IMR-90 (cell line): ENCODE results near the gene CFAP92. TPM values are rescaled to one million over a fixed set of nuclear protein-coding genes. Genes with fewer than 3 reads are reported as not detected.

Experiments used
- ATAC-seq: fragments of 200-7000 bp; cut with Tn5 transposase; 2 replicates; pipeline ENCODE4 v1.9.1; 2020; ENCODE audit warnings: low read depth, mild to moderate bottlenecking, moderate library complexity
- BruUV-seq: library from RNA; stranded (reverse); fragments of 400-500 nt; replicated peaks from 2 replicates; lab custom pipeline; 2021; lab: Mats Ljungman, UMichigan
- CTCF ChIA-PET: fragments of 300-600 bp; formaldehyde crosslinking; extraction: SDS; loops from one replicate; lab custom pipeline; 2021; ENCODE audit warnings: antibody characterized with exemption; lab: Yijun Ruan, JAX
- POLR2A ChIA-PET: fragments of 300-600 bp; sonication (Branson Sonifier 250); formaldehyde crosslinking; loops from one replicate; lab custom pipeline; 2022; ENCODE audit warnings: antibody characterized with exemption; ENCODE audit not compliant: unreplicated experiment; lab: Charles Lee
- DNase-seq: peaks from one replicate; pipeline ENCODE4 v3.0.0; 2013
- H2AFZ ChIP-seq: replicated peaks from 2 replicates; pipeline ENCODE3; 2013; ENCODE audit warnings: low read length, mild to moderate bottlenecking; ENCODE audit not compliant: poor library complexity
- H2AK5ac ChIP-seq: 2 replicates; pipeline ENCODE4 v1.6.1; 2013; ENCODE audit warnings: low read depth, low read length, inconsistent platforms
- H2AK9ac ChIP-seq: replicated peaks from 2 replicates; pipeline ENCODE3; 2013; ENCODE audit warnings: mild to moderate bottlenecking, low read depth, low read length, moderate library complexity; ENCODE audit not compliant: poor library complexity
- H2BK120ac ChIP-seq: 2 replicates; pipeline ENCODE4 v1.6.1; 2013; ENCODE audit warnings: low read depth, low read length, inconsistent platforms
- H2BK15ac ChIP-seq: 3 replicates; pipeline ENCODE4 v1.6.1; 2013; ENCODE audit warnings: low read depth, low read length, inconsistent platforms
- H2BK20ac ChIP-seq: 2 replicates; pipeline ENCODE4 v1.6.1; 2013; ENCODE audit warnings: low read depth, mild to moderate bottlenecking, inconsistent platforms, low read length, moderate library complexity
- H2BK5ac ChIP-seq: 2 replicates; pipeline ENCODE4 v1.6.1; 2013; ENCODE audit warnings: mild to moderate bottlenecking, low read depth, low read length, inconsistent platforms; ENCODE audit not compliant: poor library complexity, severe bottlenecking
- H3K14ac ChIP-seq: replicated peaks from 2 replicates; pipeline ENCODE4 v1.6.1; 2013; ENCODE audit warnings: low read depth, low read length, inconsistent platforms
- H3K18ac ChIP-seq: 2 replicates; pipeline ENCODE4 v1.6.1; 2013; ENCODE audit warnings: low read depth, low read length, control low read depth
- H3K23ac ChIP-seq: 2 replicates; pipeline ENCODE4 v1.6.1; 2013; ENCODE audit warnings: low read depth, low read length, inconsistent platforms
- H3K27ac ChIP-seq: 2 replicates; pipeline ENCODE4 v1.5.1; 2013; ENCODE audit warnings: mild to moderate bottlenecking, control low read depth, low read length; ENCODE audit not compliant: insufficient read depth
- H3K27me3 ChIP-seq: 2 replicates; pipeline ENCODE4 v1.6.1; 2013; ENCODE audit warnings: low read length; ENCODE audit not compliant: control insufficient read depth, insufficient read depth
- H3K36me3 ChIP-seq: 2 replicates; pipeline ENCODE4 v1.6.1; 2013; ENCODE audit warnings: low read length, mixed read lengths; ENCODE audit not compliant: control insufficient read depth, insufficient read depth
- H3K4ac ChIP-seq: 2 replicates; pipeline ENCODE4 v1.6.1; 2013; ENCODE audit warnings: low read depth, low read length, inconsistent platforms
- H3K4me1 ChIP-seq: 2 replicates; pipeline ENCODE4 v1.6.1; 2013; ENCODE audit warnings: low read length, mixed read lengths; ENCODE audit not compliant: control insufficient read depth, insufficient read depth
- H3K4me2 ChIP-seq: 2 replicates; pipeline ENCODE4 v1.6.1; 2013; ENCODE audit warnings: low read depth, mild to moderate bottlenecking, control low read depth, low read length, moderate library complexity
- H3K4me3 ChIP-seq: 2 replicates; pipeline ENCODE4 v1.5.1; 2013; ENCODE audit warnings: low read depth, mild to moderate bottlenecking, control low read depth, low read length, moderate library complexity; ENCODE audit not compliant: insufficient read depth
- H3K56ac ChIP-seq: 2 replicates; pipeline ENCODE4 v1.6.1; 2013; ENCODE audit warnings: low read length, inconsistent platforms; ENCODE audit not compliant: insufficient read depth; ENCODE audit errors: extremely low read depth
- H3K79me1 ChIP-seq, 2 experiments: 2 replicates each; pipeline ENCODE4 v1.6.1; 2013; ENCODE audit warnings: low read length in 2 of 2, inconsistent platforms in 1 of 2, low read depth in 1 of 2
- H3K9ac ChIP-seq: 2 replicates; pipeline ENCODE4 v1.6.1; 2013; ENCODE audit warnings: low read depth, low read length, control low read depth
- H3K9me1 ChIP-seq: 2 replicates; pipeline ENCODE4 v1.6.1; 2013; ENCODE audit warnings: low read length, inconsistent platforms; ENCODE audit not compliant: insufficient read depth
- H3K9me3 ChIP-seq: 2 replicates; pipeline ENCODE4 v1.6.1; 2013; ENCODE audit warnings: low read length; ENCODE audit not compliant: control insufficient read depth, insufficient read depth
- H4K20me1 ChIP-seq: 2 replicates; pipeline ENCODE4 v1.6.1; 2013; ENCODE audit warnings: low read length, inconsistent platforms; ENCODE audit not compliant: insufficient read depth
- H4K5ac ChIP-seq: 2 replicates; pipeline ENCODE4 v1.6.1; 2013; ENCODE audit warnings: mild to moderate bottlenecking, low read depth, low read length, control low read depth
- H4K8ac ChIP-seq, 2 experiments: 2 replicates each; pipeline ENCODE4 v1.6.1; 2013; ENCODE audit warnings: low read depth in 2 of 2, low read length in 2 of 2, control low read depth in 1 of 2, inconsistent platforms in 1 of 2
- H4K91ac ChIP-seq: 2 replicates; pipeline ENCODE4 v1.6.1; 2013; ENCODE audit warnings: low read depth, low read length, inconsistent platforms; ENCODE audit not compliant: insufficient read depth
- BHLHE40 ChIP-seq: fragments of 150-350 bp; IDR thresholded peaks from 2 replicates; pipeline ENCODE4 v1.6.1; 2016; ENCODE audit warnings: mild to moderate bottlenecking, low read depth, low read length
- CEBPB ChIP-seq: IDR thresholded peaks from 2 replicates; pipeline ENCODE4 v1.6.1; 2012; ENCODE audit warnings: low read depth, low read length, improper control_type of control experiment
- CHD1 ChIP-seq: IDR thresholded peaks from 2 replicates; pipeline ENCODE4 v1.6.1; 2012; ENCODE audit warnings: low read depth, low read length, improper control_type of control experiment
- FOS ChIP-seq: fragments of 150-350 bp; IDR thresholded peaks from 2 replicates; pipeline ENCODE4 v1.6.1; 2016; ENCODE audit warnings: low read depth, low read length
- MAFK ChIP-seq: IDR thresholded peaks from 2 replicates; pipeline ENCODE4 v1.6.1; 2012; ENCODE audit warnings: low read depth, low read length, improper control_type of control experiment
- MAZ ChIP-seq: IDR thresholded peaks from 2 replicates; pipeline ENCODE4 v1.6.1; 2012; ENCODE audit warnings: low read depth, mild to moderate bottlenecking, low read length, improper control_type of control experiment, moderate library complexity, borderline replicate concordance
- MXI1 ChIP-seq: IDR thresholded peaks from 2 replicates; pipeline ENCODE4 v1.6.1; 2012; ENCODE audit warnings: low read depth, mild to moderate bottlenecking, low read length, moderate library complexity, borderline replicate concordance
- NFE2L2 ChIP-seq: fragments of 150-350 bp; IDR thresholded peaks from 2 replicates; pipeline ENCODE4 v1.6.1; 2016; ENCODE audit warnings: low read depth, mild to moderate bottlenecking, low read length
- POLR2A ChIP-seq: IDR thresholded peaks from 2 replicates; pipeline ENCODE4 v1.6.1; 2012; ENCODE audit warnings: mild to moderate bottlenecking, low read depth, low read length
- RAD21 ChIP-seq: IDR thresholded peaks from 2 replicates; pipeline ENCODE4 v1.6.1; 2012; ENCODE audit warnings: low read length, improper control_type of control experiment
- RCOR1 ChIP-seq: IDR thresholded peaks from 2 replicates; pipeline ENCODE4 v1.6.1; 2012; ENCODE audit warnings: mild to moderate bottlenecking, low read length, improper control_type of control experiment; ENCODE audit not compliant: insufficient replicate concordance
- RFX5 ChIP-seq: IDR thresholded peaks from 2 replicates; pipeline ENCODE4 v1.8.0; 2012; ENCODE audit warnings: low read depth, mild to moderate bottlenecking, low read length, moderate library complexity
- SMC3 ChIP-seq: fragments of 150-350 bp; IDR thresholded peaks from 2 replicates; pipeline ENCODE4 v1.6.1; 2016; ENCODE audit warnings: low read depth, mild to moderate bottlenecking, antibody characterized with exemption, low read length, moderate library complexity
- WGBS, 2 experiments: methylation state at CpG; one replicate each; pipeline versions ENCODE4 v1.1.5 to v1.1.7; 2013; ENCODE audit warnings: missing lambda C conversion rate in 2 of 2; ENCODE audit not compliant: insufficient read length in 1 of 2; ENCODE audit errors: extremely low coverage in 2 of 2; 5-methylcytosine and 5-hydroxymethylcytosine counted together
- dilution Hi-C: fragments of 300-500 bp; cut with HindIII; formaldehyde crosslinking; loops from one replicate; pipeline ENCODE4 v1.14.3; 2018; ENCODE audit warnings: low sequenced_read_pairs; ENCODE audit not compliant: unreplicated experiment
- in situ Hi-C: fragments of 300-500 bp; cut with MboI; formaldehyde crosslinking; loops from 3 replicates; pipeline ENCODE4 v1.14.3; 2019; ENCODE audit warnings: low sequenced_read_pairs, inconsistent platforms, mixed read lengths
- intact Hi-C: fragments of 100-400 bp; cut with micrococcal nuclease; formaldehyde crosslinking; loops from 2 replicates; pipeline ENCODE4 v1.10.0; 2022
- polyA plus RNA-seq, 3 experiments: library from polyadenylated mRNA; depleted of rRNA; stranded (reverse); fragments of >200 nt; gene quantifications; 2 replicates each; pipeline ENCODE4 v1.2.3, GENCODE V29; 2012; ENCODE audit warnings: low replicate concordance in 1 of 3
- total RNA-seq: library from RNA; depleted of rRNA; stranded (reverse); fragments of >200 nt; gene quantifications from 2 replicates; pipeline ENCODE4 v1.2.3, GENCODE V29; 2012
- TF ChIP-seq, protein P1 (sequence below): fragments of 150-350 bp; IDR thresholded peaks from 2 replicates; pipeline ENCODE4 v1.6.1; 2017; ENCODE audit warnings: mild to moderate bottlenecking, antibody characterized with exemption, low read length, low read depth
- TF ChIP-seq, protein P2 (sequence below): conservative IDR thresholded peaks from 2 replicates; pipeline ENCODE4 v1.5.1; 2012; ENCODE audit warnings: mild to moderate bottlenecking, low read depth, low read length, improper control_type of control experiment
- TF ChIP-seq, protein P3 (sequence below): fragments of 150-350 bp; IDR thresholded peaks from 2 replicates; pipeline ENCODE4 v1.6.1; 2016; ENCODE audit warnings: low read depth, mild to moderate bottlenecking, low read length, moderate library complexity, borderline replicate concordance

The CFAP92 gene
- total and polyA plus RNA-seq, 2 of the 4 experiments (the other 2 are of a cell fraction), result not detected

GRCh38 chr3:128906031-128906803 is 87.7 kb downstream of the CFAP92 start:
- no peak overlapping the region for H3K27ac ChIP-seq
- no peak overlapping the region for H2AK5ac ChIP-seq
- H4K5ac ChIP-seq, result no peak overlapping the region
- H3K9me1 ChIP-seq, result no peaks in the 10 kb centered on the region; the same call in 1 of the 2 replicates
- no peak overlapping the region for H2BK20ac ChIP-seq
- H2AFZ ChIP-seq, result no peak overlapping the region
- ChIA-PET POLR2A (no interaction called here), CTCF (no interaction called here)
- in situ Hi-C loops (no loop called here), dilution Hi-C loops (no loop called here), intact Hi-C loops (no loop called here)
- no peaks in the 10 kb centered on the region for H3K9me3 ChIP-seq
- H3K4me2 ChIP-seq, result no peak overlapping the region
- H3K79me1 ChIP-seq, result no peaks in the 10 kb centered on the region; a peak in 1 of 4 replicates
- no peak overlapping the region for H4K8ac ChIP-seq
- no peak overlapping the region for H3K14ac ChIP-seq
- no peak overlapping the region for H3K9ac ChIP-seq
- no peak for TF ChIP-seq BHLHE40
- no peak for TF ChIP-seq POLR2A
- TF ChIP-seq CHD1, result no peak
- TF ChIP-seq, protein P1, sequence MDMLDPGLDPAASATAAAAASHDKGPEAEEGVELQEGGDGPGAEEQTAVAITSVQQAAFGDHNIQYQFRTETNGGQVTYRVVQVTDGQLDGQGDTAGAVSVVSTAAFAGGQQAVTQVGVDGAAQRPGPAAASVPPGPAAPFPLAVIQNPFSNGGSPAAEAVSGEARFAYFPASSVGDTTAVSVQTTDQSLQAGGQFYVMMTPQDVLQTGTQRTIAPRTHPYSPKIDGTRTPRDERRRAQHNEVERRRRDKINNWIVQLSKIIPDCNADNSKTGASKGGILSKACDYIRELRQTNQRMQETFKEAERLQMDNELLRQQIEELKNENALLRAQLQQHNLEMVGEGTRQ, result no peak
- no peak for TF ChIP-seq MAFK
- no peak for TF ChIP-seq RFX5
- no peak for TF ChIP-seq FOS
- TF ChIP-seq CEBPB, result no peak
- no peak for TF ChIP-seq SMC3
- TF ChIP-seq, protein P2, sequence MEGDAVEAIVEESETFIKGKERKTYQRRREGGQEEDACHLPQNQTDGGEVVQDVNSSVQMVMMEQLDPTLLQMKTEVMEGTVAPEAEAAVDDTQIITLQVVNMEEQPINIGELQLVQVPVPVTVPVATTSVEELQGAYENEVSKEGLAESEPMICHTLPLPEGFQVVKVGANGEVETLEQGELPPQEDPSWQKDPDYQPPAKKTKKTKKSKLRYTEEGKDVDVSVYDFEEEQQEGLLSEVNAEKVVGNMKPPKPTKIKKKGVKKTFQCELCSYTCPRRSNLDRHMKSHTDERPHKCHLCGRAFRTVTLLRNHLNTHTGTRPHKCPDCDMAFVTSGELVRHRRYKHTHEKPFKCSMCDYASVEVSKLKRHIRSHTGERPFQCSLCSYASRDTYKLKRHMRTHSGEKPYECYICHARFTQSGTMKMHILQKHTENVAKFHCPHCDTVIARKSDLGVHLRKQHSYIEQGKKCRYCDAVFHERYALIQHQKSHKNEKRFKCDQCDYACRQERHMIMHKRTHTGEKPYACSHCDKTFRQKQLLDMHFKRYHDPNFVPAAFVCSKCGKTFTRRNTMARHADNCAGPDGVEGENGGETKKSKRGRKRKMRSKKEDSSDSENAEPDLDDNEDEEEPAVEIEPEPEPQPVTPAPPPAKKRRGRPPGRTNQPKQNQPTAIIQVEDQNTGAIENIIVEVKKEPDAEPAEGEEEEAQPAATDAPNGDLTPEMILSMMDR, result no peak
- TF ChIP-seq RCOR1, result no peak
- TF ChIP-seq MAZ, result no peak
- TF ChIP-seq NFE2L2, result no peak
- no peak for TF ChIP-seq RAD21
- TF ChIP-seq, protein P3, sequence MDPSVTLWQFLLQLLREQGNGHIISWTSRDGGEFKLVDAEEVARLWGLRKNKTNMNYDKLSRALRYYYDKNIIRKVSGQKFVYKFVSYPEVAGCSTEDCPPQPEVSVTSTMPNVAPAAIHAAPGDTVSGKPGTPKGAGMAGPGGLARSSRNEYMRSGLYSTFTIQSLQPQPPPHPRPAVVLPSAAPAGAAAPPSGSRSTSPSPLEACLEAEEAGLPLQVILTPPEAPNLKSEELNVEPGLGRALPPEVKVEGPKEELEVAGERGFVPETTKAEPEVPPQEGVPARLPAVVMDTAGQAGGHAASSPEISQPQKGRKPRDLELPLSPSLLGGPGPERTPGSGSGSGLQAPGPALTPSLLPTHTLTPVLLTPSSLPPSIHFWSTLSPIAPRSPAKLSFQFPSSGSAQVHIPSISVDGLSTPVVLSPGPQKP, result no peak
- no peak for TF ChIP-seq MXI1
- H3K36me3 ChIP-seq, result peaks cover 81% of the 10 kb centered on the region
- no peak overlapping the region for H3K4me3 ChIP-seq
- H2BK120ac ChIP-seq, result no peak overlapping the region
- no peak for DNase-seq
- no peak overlapping the region for H2BK15ac ChIP-seq
- H3K56ac ChIP-seq, result no peak overlapping the region
- no TSS peak for BruUV-seq
- no peak overlapping the region for H2AK9ac ChIP-seq
- no peak overlapping the region for H3K18ac ChIP-seq
- H3K23ac ChIP-seq, result no peak overlapping the region
- H2BK5ac ChIP-seq, result no peak overlapping the region
- H4K91ac ChIP-seq, result no peak overlapping the region
- no peaks in the 10 kb centered on the region for H3K4me1 ChIP-seq
- H4K20me1 ChIP-seq, result no peaks in the 10 kb centered on the region
- ATAC-seq, result no peak
- H3K27me3 ChIP-seq, result no peaks in the 10 kb centered on the region
- H3K4ac ChIP-seq, result no peak overlapping the region
- WGBS, 2 experiments, result 96% methylated on average over 18 of the region's 25 CpGs; no CpG with 5 or more reads in 1 of the 2 experiments
